ENCODE data around the gene DCAF11. TPM values are rescaled to one million over a fixed set of nuclear protein-coding genes. Genes with fewer than 3 reads are reported as not detected.
A peak's percentile ranks its signal among the peaks of the same experiment; 100 is the strongest.

DCAF11 gene
- total RNA-seq, 1 donor from 2014 or later = 45.2 TPM

- DNase-seq = no peak
Measured at GRCh38 chr14:24139272-24139934, 24.8 kb downstream of the DCAF11 start.

- peak; percentile 99 for DNase-seq
Measured at GRCh38 chr14:24141097-24141880, 26.7 kb downstream of the DCAF11 start, which contains the start of gene EMC9. Gene EMC9 (minus strand): TSS chr14:24141591. CDS start chr14:24141304, 287 bp downstream.

DNA sequence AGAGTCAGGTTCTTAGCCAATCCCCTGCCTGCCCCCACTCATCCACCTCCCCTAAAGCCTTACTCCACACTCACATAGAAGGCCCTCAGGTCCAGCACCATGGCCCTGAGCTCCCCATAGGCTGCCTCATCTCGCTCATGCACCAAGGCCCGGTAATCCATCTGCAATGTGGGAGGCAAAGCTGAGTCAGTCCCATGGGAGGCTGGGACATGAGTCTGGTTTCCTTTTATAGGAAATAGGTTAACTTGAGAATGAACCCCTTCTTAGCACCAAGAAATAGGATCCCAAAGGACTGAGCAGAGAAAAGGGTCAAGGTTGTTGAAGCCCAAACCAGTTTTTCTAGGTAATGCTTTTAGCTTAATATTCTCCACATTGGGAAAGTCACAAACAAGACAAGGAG, 28.9 kb downstream of the DCAF11 start:
- no peak for DNase-seq

GRCh38 chr14:24144451-24144850, 29.9 kb downstream of the DCAF11 start:
- no peak for DNase-seq

GRCh38 chr14:24145219-24145618, 30.6 kb downstream of the DCAF11 start:
- no peak for DNase-seq

GRCh38 chr14:24145690-24146452, 31.3 kb downstream of the DCAF11 start:
- no peak for DNase-seq

DNA sequence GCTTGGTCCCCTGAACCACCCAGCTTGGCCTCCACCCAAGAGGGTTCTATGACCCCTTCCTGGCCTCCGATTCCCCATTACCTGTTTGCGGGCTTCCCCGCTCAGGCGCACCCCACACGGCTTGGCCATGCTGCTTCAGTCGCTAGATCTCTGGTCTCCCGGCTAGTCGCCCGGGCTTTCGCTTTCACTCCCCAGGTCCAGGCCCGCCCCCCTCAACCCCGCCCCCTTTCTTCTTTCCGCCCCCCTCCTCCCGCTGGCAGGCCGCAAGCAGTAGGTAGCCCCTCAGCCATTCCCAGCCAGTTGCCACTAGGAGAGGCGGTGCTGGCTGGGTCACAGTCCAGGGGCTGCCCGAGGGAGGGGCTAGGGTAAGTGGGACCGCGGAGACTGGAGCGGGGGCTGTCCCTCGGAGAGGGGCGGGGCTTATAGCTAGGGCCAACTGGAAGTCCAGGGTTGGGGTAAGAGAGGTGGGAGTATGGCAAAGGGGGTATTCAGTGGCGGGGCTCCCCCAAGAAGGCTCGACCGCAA, 31.9 kb downstream of the DCAF11 start, which contains the start of gene PSME2:
PSME2 (minus strand) TSS at position 158 of the 525 bp plus-strand sequence; CDS start at position 129, 29 bp downstream.
- DNase-seq = peak; percentile 90

GRCh38 chr14:24146978-24147760, 32.6 kb downstream of the DCAF11 start, which contains the start of gene RNF31:
Gene RNF31 (plus strand): TSS chr14:24147498. CDS start chr14:24147699, 201 bp downstream.
- DNase-seq = peak; percentile 98

DNA sequence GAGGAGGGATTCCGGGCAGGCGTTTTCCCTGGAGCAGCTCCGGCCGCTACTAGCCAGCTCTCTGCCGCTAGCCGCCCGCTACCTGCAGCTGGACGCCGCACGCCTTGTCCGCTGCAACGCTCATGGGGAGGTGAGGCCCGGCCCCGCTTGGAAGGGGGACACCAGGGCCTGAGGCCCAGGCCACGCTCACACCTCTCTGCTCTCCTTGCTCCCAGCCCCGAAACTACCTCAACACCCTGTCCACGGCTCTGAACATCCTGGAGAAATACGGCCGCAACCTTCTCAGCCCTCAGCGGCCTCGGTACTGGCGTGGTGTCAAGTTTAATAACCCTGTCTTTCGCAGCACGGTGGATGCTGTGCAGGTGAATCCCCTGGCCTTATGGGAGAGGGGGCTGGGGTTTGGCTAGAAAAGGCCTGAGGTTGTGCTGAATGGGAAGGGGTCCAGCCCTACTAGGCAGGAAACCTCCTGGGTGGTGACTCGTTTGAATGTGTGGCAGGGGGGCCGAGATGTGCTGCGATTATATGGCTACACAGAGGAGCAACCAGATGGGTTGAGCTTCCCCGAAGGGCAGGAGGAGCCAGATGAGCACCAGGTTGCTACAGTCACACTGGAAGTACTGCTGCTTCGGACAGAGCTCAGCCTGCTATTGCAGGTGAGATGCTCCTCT, 33.3 kb downstream of the DCAF11 start:
- DNase-seq = no peak

DNA sequence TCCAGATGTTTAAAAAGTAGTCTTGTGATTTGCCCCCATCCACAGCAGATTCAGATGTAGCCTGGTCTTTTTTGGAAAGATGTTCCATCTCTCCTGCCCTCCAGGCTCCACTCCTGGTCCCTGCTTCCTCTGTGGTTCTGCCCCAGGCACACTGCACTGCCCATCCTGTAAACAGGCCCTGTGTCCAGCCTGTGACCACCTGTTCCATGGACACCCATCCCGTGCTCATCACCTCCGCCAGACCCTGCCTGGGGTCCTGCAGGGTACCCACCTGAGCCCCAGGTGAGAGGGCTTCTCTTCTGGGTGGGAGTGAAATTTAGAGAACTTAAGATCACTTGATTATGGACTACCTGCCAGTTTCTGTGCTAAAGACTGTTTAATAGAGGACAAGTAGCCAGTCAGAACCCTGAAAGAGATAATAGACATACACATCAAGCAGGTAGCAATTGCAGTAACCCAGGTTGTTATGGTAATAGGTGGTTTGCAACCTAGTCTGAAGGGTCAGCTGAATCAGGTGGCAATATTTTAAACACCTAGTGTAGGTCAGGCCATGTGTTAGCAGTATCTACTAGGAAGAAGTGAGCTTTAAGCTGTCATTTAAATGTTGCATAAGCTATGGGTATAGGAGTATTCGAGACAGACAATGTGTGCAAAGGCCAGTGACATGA, 34.9 kb downstream of the DCAF11 start:
- no peak for DNase-seq

DNA sequence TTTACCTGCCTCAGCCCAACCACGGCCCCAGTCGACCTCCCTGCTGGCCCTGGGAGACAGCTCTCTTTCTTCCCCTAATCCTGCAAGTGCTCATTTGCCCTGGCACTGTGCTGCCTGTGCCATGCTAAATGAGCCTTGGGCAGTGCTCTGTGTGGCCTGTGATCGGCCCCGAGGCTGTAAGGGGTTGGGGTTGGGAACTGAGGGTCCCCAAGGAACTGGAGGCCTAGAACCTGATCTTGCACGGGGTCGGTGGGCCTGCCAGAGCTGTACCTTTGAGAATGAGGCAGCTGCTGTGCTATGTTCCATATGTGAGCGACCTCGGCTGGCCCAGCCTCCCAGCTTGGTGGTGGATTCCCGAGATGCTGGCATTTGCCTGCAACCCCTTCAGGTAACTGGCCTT, 35.5 kb downstream of the DCAF11 start:
- DNase-seq = no peak

- no peak for DNase-seq
Measured at GRCh38 chr14:24150567-24150966, 36.0 kb downstream of the DCAF11 start.

- DNase-seq = no peak
Measured at GRCh38 chr14:24150993-24151392, 36.4 kb downstream of the DCAF11 start.

DNA sequence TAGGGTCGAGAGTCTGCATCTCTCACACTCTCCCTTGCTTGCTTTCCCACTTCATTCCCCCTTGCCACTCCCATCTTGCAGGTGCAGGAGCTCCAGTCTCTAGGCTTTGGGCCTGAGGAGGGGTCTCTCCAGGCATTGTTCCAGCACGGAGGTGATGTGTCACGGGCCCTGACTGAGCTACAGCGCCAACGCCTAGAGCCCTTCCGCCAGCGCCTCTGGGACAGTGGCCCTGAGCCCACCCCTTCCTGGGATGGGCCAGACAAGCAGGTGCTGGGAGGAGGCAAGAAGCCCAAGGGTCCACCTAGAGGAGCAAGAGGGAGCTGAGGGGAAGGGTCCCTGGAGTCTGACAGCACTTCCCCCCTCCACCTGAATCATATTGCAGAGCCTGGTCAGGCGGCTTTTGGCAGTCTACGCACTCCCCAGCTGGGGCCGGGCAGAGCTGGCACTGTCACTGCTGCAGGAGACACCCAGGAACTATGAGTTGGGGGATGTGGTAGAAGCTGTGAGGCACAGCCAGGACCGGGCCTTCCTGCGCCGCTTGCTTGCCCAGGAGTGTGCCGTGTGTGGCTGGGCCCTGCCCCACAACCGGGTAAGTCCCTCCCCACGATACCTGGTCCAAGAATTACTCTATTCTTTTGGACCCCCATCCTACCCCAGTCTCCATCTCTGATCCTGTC, 37.0 kb downstream of the DCAF11 start:
- no peak for DNase-seq

DNA sequence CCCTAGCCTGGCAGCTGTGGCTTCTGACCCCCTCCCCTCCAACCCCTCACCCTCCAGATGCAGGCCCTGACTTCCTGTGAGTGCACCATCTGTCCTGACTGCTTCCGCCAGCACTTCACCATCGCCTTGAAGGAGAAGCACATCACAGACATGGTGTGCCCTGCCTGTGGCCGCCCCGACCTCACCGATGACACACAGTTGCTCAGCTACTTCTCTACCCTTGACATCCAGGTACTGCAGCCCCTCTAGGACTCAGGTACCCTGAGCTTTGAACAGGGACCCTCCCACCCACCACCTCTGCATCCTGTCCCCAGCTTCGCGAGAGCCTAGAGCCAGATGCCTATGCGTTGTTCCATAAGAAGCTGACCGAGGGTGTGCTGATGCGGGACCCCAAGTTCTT, 40.5 kb downstream of the DCAF11 start:
- DNase-seq = no peak

- no peak for DNase-seq
Measured at GRCh38 chr14:24156840-24157239, 42.3 kb downstream of the DCAF11 start.

GRCh38 chr14:24157331-24157730, 42.8 kb downstream of the DCAF11 start:
- DNase-seq = no peak

DNA sequence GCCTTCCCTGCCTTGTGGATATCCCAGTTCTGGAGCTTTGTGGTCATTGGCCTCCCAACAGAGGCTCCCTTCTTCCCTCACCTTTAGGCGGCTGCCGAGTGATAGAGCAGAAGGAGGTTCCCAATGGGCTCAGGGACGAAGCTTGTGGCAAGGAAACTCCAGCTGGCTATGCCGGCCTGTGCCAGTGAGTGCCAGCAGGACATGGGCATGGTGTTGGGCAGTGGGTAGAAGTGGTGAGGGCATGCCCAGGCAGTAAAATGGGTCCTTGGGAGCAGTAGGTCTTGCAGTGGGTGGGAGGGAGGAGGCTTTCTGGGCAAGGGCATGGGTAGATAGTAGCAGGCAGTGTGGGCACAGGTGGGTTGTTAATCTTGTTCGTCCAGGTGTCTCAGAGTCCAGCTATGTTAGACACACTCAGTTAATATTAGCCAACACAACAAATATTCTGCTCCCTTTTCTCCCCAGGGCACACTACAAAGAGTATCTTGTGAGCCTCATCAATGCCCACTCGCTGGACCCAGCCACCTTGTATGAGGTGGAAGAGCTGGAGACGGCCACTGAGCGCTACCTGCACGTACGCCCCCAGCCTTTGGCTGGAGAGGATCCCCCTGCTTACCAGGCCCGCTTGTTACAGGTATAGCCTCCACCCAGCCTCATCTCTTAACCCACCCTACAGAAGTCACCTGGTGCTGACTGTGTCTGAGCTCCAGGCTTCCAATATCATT, 45.4 kb downstream of the DCAF11 start:
- no peak for DNase-seq

DNA sequence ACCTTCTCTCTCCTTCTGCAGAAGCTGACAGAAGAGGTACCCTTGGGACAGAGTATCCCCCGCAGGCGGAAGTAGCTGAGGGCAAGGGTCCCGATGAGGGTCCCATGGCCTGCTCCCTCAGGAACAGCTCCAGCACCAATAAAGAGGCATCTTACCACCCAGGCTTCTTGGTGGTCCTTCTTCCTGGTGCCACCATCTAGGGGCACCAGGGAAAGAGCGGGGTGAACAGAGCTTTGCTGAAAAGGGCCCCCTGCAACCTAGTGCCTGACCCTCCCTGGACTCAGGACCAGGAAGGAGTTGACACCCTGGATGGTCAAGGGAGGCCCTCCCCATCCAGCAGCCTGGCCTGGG, 45.9 kb downstream of the DCAF11 start:
- no peak for DNase-seq

Data from skin of body (tissue), 2 donors.